ENCODE data around the gene PHACTR3.

Gene PHACTR3

GRCh38 chr20:59672576-59672975 is 68.2 kb downstream of the PHACTR3 start:
- no peak for DNase-seq (ENCODE audit: low spot score)

GRCh38 chr20:59673288-59673997 is 69.1 kb downstream of the PHACTR3 start:
- no peak for DNase-seq (ENCODE audit: low spot score)

GRCh38 chr20:59673998-59674445 is 69.7 kb downstream of the PHACTR3 start:
- DNase-seq (ENCODE audit: low spot score) = no peak

GRCh38 chr20:59676126-59676850 is 71.9 kb downstream of the PHACTR3 start:
- no peak for DNase-seq (ENCODE audit: low spot score)

- DNase-seq (ENCODE audit: low spot score) = no peak
These were observed 72.5 kb downstream of the PHACTR3 start for GRCh38 chr20:59676851-59677182.

GRCh38 chr20:59677586-59677985 is 73.2 kb downstream of the PHACTR3 start:
- DNase-seq (ENCODE audit: low spot score) = no peak

GRCh38 chr20:59678288-59678687 is 73.9 kb downstream of the PHACTR3 start:
- DNase-seq (ENCODE audit: low spot score) = no peak

- no peak for DNase-seq (ENCODE audit: low spot score)
These were observed 74.6 kb downstream of the PHACTR3 start for GRCh38 chr20:59678951-59679350.

- DNase-seq (ENCODE audit: low spot score) = no peak
These were observed 75.9 kb downstream of the PHACTR3 start for GRCh38 chr20:59680148-59680650.

- DNase-seq (ENCODE audit: low spot score) = no peak
These were observed 76.5 kb downstream of the PHACTR3 start for GRCh38 chr20:59680852-59681251.

- DNase-seq (ENCODE audit: low spot score) = no peak
These were observed 78.3 kb downstream of the PHACTR3 start for GRCh38 chr20:59682603-59683002.

- DNase-seq (ENCODE audit: low spot score) = no peak
These were observed 78.8 kb downstream of the PHACTR3 start for GRCh38 chr20:59683181-59683580.

GRCh38 chr20:59684685-59685242 is 80.4 kb downstream of the PHACTR3 start:
- no peak for DNase-seq (ENCODE audit: low spot score)

- no peak for DNase-seq (ENCODE audit: low spot score)
These were observed 82.3 kb downstream of the PHACTR3 start for GRCh38 chr20:59686404-59687346.

- no peak for DNase-seq (ENCODE audit: low spot score)
These were observed 84.0 kb downstream of the PHACTR3 start for GRCh38 chr20:59688356-59688755.

GRCh38 chr20:59688999-59689398 is 84.7 kb downstream of the PHACTR3 start:
- DNase-seq (ENCODE audit: low spot score) = no peak

GRCh38 chr20:59690101-59690500 is 85.8 kb downstream of the PHACTR3 start:
- no peak for DNase-seq (ENCODE audit: low spot score)

- no peak for DNase-seq (ENCODE audit: low spot score)
These were observed 86.6 kb downstream of the PHACTR3 start for GRCh38 chr20:59690976-59691375.

GRCh38 chr20:59692139-59692538 is 87.8 kb downstream of the PHACTR3 start:
- DNase-seq (ENCODE audit: low spot score) = no peak

GRCh38 chr20:59693587-59693986 is 89.2 kb downstream of the PHACTR3 start:
- no peak for DNase-seq (ENCODE audit: low spot score)

- no peak for DNase-seq (ENCODE audit: low spot score)
These were observed 92.1 kb downstream of the PHACTR3 start for GRCh38 chr20:59696476-59696875.

- no peak for DNase-seq (ENCODE audit: low spot score)
These were observed 92.7 kb downstream of the PHACTR3 start for GRCh38 chr20:59697068-59697467.

Measured in HuH-7 (cell line).